GM19023 (cell line): Measurements from ENCODE around the gene RNH1.
"Not testable (repeated sequence)": the region's sequence is repeated elsewhere in the genome, so short reads cannot be mapped to it uniquely, and the experiment has no call there.

Experiments used
- ATAC-seq: cut with Tn5 transposase; IDR thresholded peaks from one replicate; pipeline ENCODE4 v1.9.1; 2021; ENCODE audit warnings: mild to moderate bottlenecking, moderate library complexity; ENCODE audit not compliant: unreplicated experiment

The RNH1 gene

DNA sequence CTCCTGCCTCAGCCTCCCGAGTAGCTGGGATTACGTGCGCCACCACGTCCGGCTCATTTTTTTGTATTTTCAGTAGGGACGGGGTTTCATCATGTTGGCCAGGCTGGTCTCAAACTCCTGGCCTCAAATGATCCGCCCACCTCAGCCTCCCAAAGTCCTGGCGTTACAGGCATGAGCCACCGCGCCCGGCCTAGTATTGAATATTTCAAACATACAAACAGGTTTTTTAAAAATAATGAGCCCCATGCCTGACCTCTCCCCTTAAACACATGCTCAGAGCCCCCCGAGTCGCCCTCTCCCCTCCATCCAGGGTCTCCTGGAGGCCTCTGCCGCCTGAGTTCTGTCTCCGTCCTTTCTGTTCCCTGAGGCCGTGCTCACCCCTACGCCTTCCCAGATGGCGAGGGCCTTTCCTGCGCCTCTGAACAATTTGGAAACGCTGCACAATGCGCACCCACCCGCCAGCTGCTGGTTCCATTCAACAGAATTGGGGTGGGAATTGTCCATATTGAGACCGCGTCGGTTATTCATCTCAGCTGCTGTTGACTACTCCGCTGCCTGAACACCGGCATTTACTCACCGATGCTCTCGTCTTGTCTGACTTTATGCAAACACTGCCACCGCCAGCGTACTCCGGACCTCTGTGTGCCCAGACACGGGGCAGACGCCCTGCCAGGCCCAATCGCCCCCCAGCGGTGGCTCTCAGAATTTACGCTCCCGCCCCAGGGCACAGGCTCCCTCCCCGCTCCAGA lies 13.6 kb upstream of the RNH1 start:
- ATAC-seq, result no peak

GRCh38 chr11:518463-519202 lies 11.6 kb upstream of the RNH1 start:
- peak; percentile 78 for ATAC-seq

DNA sequence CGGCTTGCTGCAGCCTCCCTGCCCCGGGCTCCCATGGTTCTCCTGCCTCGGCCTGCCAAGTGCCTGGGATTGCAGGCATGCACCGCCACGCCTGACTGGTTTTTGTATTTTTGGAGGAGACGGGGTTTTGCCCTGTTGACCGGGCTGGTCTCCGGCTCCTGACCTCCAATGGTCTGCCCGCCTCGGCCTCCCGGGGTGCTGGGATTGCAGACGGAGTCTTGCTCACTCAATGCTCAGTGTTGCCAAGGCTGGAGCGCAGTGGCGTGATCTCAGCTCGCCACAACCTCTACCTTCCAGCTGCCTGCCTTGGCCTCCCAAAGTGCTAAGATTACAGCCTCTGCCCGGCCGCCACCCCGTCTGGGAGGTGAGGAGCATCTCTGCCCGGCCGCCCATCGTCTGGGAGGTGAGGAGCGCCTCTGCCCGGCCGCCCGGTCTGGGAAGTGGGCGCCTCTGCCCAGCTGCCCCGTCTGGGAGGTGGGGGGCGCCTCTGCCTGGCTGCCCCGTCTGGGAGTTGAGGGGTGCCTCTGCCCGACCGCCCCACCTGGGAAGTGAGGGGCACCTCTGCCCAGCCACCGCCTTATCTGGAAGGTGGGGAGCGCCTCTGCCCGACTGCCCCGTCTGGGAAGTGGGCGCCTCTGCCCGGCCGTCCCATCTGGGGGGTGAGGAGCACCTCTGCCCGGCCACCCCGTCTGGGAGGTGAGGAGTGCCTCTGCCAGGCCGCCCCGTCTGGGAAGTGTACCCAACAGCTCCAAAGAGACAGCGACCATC lies 10.1 kb upstream of the RNH1 start:
- ATAC-seq, result not testable (repeated sequence)

- ATAC-seq, result no peak
Measured at GRCh38 chr11:516400-516799, 9.4 kb upstream of the RNH1 start.

- no peak for ATAC-seq
Measured at GRCh38 chr11:515131-515530, 8.1 kb upstream of the RNH1 start.

DNA sequence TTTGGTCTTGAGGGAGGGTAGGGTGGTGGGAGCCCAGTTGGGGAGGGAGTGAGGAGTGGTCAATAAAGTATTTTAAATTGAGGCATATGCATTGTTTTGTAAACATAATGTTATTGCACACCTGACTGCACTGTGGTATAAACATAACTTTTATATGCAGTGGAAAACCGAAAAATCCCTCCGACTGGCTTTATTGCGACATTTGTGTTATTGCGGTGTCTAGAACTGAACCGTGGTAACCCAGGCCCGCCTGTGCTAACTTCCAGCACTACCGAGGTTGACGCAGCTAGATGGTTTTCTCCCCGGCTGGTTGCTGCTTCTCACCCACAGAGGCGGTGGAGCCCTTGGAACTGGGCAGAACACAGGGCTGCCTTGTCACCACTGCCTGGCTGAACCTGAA lies 7.6 kb upstream of the RNH1 start:
- ATAC-seq, result no peak

GRCh38 chr11:512761-513595 lies 5.9 kb upstream of the RNH1 start:
- ATAC-seq, result no peak

GRCh38 chr11:508956-509355 lies 1.9 kb upstream of the RNH1 start:
- ATAC-seq, result no peak

DNA sequence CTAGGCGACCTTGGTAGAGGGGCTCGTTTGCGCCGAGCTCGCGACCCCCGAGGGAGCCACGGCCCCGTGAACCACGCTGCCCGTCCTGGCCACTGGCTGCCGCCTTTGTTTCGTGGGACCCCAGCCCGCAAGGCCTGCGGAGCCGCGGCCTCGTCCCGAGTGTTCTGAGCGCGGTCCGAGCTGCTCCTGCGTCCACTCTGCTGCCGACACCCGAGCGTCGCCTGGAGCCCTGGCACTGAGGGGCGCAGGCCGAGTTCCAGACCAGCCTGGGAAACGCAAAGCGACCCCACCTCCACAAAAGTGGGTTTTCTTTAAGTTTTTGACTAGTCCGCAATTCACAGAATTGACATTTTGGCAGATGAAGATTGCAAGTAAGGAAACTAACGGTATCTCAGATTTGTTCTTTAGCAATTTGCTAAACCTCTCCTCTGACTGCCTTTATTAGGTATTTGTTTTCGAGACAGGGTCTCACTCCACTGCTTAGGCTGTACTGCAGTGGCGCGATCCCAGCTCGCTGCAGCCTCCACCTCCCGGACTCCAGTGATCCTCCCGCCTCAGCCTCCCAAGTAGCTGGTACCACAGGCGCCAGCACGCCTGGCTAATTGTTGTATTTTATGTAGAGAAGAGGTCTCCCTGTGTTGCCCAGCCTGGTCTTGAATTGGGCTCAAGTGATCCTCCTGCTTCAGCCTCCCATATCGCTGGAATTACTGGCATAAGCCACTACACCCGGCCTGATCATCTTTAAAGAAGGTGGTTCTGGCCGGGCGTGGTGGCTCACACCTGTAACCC lies 879 bp upstream of the RNH1 start:
- no peak for ATAC-seq

DNA sequence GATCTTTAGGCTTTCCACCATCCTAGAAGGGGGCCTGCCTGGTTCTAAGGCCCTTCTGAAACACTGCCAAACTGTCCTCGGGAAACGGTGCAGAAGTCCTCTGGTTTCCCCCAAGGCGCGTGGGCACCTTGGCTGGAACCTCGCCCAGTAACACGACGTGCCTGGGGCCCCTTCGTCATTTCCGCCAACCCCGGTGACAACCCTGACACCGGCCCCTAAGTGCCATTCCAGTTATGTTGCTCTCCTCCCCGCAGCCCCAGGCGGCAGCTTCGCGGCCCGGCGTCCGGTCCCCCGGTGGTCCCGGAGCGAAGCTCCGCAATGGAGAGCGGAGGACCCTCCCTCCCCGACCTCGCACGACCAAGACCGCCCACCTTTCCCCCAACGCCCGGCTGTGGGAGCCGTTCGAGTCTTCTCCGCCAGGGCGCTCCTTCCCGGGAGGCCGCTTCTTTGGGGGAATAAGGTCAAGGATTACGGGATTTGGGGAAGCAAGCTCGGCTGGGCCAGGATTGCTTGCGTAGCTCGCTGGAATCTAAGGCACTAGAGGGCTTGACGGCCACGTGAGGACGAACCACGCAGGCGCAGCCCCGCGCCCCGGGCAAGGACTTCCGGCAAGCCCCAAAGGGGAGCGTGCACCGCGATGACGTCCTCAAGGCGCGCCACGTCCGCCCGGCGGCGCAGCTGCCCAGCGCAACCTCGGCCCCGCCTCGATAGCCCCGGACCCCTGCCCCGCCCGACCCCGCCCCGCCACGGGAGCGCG lies 626 bp downstream of the RNH1 start:
- ATAC-seq, result peak; percentile 61

DNA sequence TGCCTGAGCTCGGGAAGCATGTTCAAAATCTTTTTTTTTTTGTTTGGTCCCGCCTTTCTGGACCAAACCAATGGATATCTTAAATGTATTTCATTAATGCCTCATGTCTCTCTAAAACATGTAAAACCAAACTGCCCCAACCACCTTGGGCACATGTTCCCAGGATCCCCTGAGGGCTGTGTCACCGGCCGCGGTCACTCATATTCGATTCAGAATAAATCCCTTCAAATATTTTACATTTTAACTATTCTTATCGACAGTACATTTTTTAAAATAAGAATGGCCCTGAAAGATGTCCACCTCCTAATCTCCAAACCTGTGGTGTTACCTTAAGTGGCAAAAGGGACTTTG lies 2.1 kb downstream of the RNH1 start:
- ATAC-seq, result no peak

DNA sequence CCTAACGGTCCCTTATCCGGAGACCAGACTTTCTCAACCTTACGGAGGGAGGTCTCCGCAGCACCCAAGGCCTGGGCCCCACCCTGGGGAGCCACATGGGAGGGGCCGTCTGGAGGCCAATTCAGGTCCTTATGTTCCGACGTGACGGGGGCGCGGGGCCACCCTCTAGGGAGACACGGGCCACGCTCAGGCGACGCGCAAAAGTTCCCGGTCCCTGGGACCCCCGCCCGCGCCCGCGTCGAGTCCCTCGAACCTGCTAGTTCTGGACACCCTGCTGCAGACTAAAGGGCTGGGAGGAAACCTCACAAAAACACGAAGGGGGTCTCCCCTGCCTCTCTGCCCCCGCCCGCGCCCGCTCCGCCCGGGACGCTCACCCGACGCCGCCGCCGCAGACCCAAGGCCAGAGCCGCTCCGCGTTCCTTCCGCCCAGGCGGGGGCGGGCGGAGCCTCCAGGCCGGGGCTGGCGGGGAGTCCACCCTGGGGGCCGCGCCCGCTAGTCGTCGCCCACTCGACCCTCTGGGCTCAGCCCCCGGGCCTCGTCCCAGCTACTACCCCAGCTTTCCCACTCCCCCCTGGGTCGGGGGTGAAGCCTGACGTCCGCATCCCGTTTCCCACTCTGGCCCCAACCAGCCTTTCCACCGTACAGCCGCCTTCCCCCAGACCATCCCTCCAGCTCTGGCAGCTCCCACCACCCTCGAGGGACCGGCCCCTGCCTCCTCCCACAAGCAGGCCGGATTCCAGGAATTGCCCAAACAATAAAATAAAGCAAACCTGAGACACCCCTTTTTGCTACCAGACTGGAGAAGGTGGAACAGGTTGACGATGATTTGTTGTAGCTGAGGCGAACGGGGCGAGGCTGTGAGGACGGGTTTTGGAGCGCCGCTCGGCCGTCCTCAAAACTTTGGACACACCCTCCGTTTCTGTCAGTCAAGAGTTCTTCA lies 2.7 kb downstream of the RNH1 start:
- ATAC-seq, result no peak

- ATAC-seq, result no peak
Measured at GRCh38 chr11:503179-503981, 3.7 kb downstream of the RNH1 start.

- no peak for ATAC-seq
Measured at GRCh38 chr11:502288-503178, 4.5 kb downstream of the RNH1 start.

DNA sequence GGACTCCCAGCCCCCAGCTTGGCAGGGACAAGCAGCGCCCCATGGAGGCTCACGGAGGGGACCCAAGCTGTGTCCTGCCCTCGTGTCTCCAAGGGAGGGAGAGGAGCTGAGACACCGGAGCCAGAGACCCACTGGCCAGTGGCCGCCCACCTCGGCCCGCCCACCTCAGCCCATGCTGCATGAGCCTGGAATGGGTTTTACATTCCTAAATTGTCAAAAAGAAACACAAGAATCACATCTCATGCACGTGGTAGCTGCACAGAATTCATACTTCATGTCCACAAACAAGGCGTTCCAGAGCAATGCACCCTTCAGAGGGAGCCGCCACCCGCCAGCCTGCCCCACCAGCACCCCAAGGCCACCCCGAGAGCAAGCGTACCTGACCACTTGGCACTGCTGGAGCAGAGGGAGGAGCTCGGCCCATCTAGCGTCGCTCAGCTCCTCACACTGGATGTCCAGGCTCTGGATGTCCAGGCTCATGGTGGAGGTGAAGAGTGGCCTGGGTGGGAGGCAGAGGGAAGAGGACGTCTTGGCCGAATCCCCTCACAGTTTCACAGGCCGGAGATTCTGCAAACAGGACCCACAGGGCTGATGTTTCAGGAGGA lies 5.3 kb downstream of the RNH1 start:
- ATAC-seq, result no peak

DNA sequence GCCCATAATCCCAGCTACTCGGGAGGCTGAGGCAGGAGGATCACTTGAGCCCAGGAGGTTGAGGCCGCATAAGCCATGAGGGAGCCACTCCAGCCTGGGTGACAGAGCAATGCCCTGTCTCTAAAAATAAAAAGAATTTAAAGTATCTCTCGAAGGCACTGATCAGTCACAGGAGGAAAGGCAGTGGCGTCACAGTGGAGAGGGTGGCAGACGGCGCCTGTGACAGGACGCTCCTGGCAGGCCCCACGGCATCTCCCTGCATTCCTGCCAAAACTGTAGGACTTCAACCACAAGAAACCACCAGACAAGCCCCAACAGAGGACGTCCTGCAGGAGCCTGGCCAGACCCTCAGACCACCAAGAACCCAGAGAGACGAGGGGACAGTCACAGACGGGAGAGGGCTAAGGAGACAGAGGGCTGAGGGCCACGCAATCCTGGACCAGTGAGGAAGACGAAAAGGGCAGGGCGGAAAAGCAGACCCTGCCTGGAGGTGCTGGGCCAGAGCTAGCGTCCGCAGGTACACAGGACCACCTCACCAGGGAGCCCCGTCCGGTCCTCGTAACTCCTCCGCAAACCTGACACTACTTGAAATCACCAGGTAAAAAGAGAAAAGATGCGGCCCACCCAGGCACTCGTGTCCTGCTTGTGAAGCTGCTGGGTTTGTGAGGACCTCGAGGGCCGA lies 5.9 kb downstream of the RNH1 start:
- ATAC-seq, result no peak
